OCI-LY1 (cell line): ENCODE measurements around the gene EPN3.

Experiments
- H2AFZ ChIP-seq: fragments of 200-600 bp; sonication (generic), shearing (Covaris generic); 2 replicates; pipeline ENCODE4 v1.6.0; 2014; ENCODE audit warnings: antibody characterized with exemption, mild to moderate bottlenecking, low read length
- H3F3A ChIP-seq: fragments of 200-600 bp; sonication (generic), shearing (Covaris generic); 2 replicates; pipeline ENCODE4 v1.6.0; 2014; ENCODE audit warnings: mild to moderate bottlenecking, antibody characterized with exemption, low read length, moderate library complexity; ENCODE audit not compliant: insufficient read depth
- H3K27ac ChIP-seq: fragments of 200-600 bp; sonication (generic); 2 replicates; pipeline ENCODE4 v1.5.1; 2014; ENCODE audit warnings: low read length, mixed run types, mild to moderate bottlenecking, low read depth; ENCODE audit not compliant: poor library complexity, severe bottlenecking
- H3K27me3 ChIP-seq: fragments of 200-600 bp; sonication (generic); 2 replicates; pipeline ENCODE4 v1.6.0; 2014; ENCODE audit warnings: antibody characterized with exemption, mild to moderate bottlenecking, low read length, moderate library complexity; ENCODE audit not compliant: insufficient read depth
- H3K36me3 ChIP-seq: fragments of 200-600 bp; sonication (generic); 2 replicates; pipeline ENCODE4 v1.6.1; 2014; ENCODE audit warnings: mild to moderate bottlenecking, antibody characterized with exemption, low read length, moderate library complexity, mixed read lengths; ENCODE audit not compliant: insufficient read depth
- H3K4me1 ChIP-seq: fragments of 200-600 bp; sonication (generic); 2 replicates; pipeline ENCODE4 v1.5.1; 2014; ENCODE audit warnings: mild to moderate bottlenecking, low read length, moderate library complexity; ENCODE audit not compliant: insufficient read depth, severe bottlenecking
- H3K4me2 ChIP-seq: fragments of 200-600 bp; sonication (generic), shearing (Covaris generic); 2 replicates; pipeline ENCODE4 v1.6.1; 2014; ENCODE audit warnings: low read length
- H3K4me3 ChIP-seq: fragments of 200-600 bp; sonication (generic); 2 replicates; pipeline ENCODE4 v1.5.1; 2014; ENCODE audit warnings: low read length, low read depth, mild to moderate bottlenecking, mixed read lengths; ENCODE audit not compliant: poor library complexity, severe bottlenecking
- H3K79me2 ChIP-seq: fragments of 200-600 bp; shearing (Covaris generic); 2 replicates; pipeline ENCODE4 v1.6.1; 2016; ENCODE audit warnings: mixed run types, low read length, mixed read lengths; ENCODE audit not compliant: insufficient read depth
- H3K9ac ChIP-seq: fragments of 200-600 bp; sonication (generic), shearing (Covaris generic); 2 replicates; pipeline ENCODE4 v1.6.1; 2014; ENCODE audit warnings: mild to moderate bottlenecking, low read length, mixed read lengths
- H3K9me2 ChIP-seq: fragments of 200-600 bp; sonication (generic), shearing (Covaris generic); 2 replicates; pipeline ENCODE4 v1.6.1; 2014; ENCODE audit warnings: low read depth, mild to moderate bottlenecking, low read length, mixed read lengths
- H3K9me3 ChIP-seq: fragments of 200-600 bp; shearing (Covaris generic); 2 replicates; pipeline ENCODE4 v1.6.1; 2014; ENCODE audit warnings: low read length, mixed read lengths
- H4K20me1 ChIP-seq: fragments of 200-600 bp; sonication (generic), shearing (Covaris generic); 2 replicates; pipeline ENCODE4 v1.6.0; 2016; ENCODE audit warnings: mild to moderate bottlenecking, low read length; ENCODE audit not compliant: insufficient read depth
- CTCF ChIP-seq: fragments of 200-600 bp; sonication (generic), shearing (Covaris generic); IDR thresholded peaks from 2 replicates; pipeline ENCODE4 v1.5.1; 2017; ENCODE audit warnings: mild to moderate bottlenecking, antibody characterized with exemption, low read length, moderate library complexity, mixed read lengths
- EZH2 ChIP-seq: fragments of 200-600 bp; sonication (generic), shearing (Covaris generic); IDR thresholded peaks from 2 replicates; pipeline ENCODE4 v1.8.0; 2017; ENCODE audit warnings: borderline replicate concordance, mixed run types, mild to moderate bottlenecking, antibody characterized with exemption, low read length, moderate library complexity, mixed read lengths

Gene EPN3

GRCh38 chr17:50587571-50587970 lies 55.0 kb downstream of the EPN3 start:
- no peaks in the 10 kb centered on the region for H3F3A ChIP-seq
- no peak overlapping the region for H3K4me2 ChIP-seq
- no peak overlapping the region for H3K9ac ChIP-seq
- no peaks in the 10 kb centered on the region for H3K9me2 ChIP-seq
- H3K27me3 ChIP-seq, result peaks cover 8% of the 10 kb centered on the region
- H2AFZ ChIP-seq, result no peak overlapping the region
- H3K4me1 ChIP-seq, result no peaks in the 10 kb centered on the region
- no peaks in the 10 kb centered on the region for H3K79me2 ChIP-seq
- H3K36me3 ChIP-seq, result no peaks in the 10 kb centered on the region
- H3K27ac ChIP-seq, result no peak overlapping the region
- no peak overlapping the region for H3K4me3 ChIP-seq
- TF ChIP-seq EZH2 (no peak), CTCF (no peak)
- H3K9me3 ChIP-seq, result no peaks in the 10 kb centered on the region
- H4K20me1 ChIP-seq, result no peaks in the 10 kb centered on the region

- Histone ChIP-seq H3K79me2 (no peaks in the 10 kb centered on the region), H4K20me1 (no peaks in the 10 kb centered on the region), H3K4me3 (no peak overlapping the region), H3K9me3 (no peaks in the 10 kb centered on the region), H3K36me3 (no peaks in the 10 kb centered on the region), H3K4me1 (no peaks in the 10 kb centered on the region), H3K27me3 (peaks cover 11% of the 10 kb centered on the region), H2AFZ (no peak overlapping the region), H3K27ac (no peak overlapping the region), H3F3A (no peaks in the 10 kb centered on the region), H3K9me2 (no peaks in the 10 kb centered on the region), H3K9ac (no peak overlapping the region), H3K4me2 (no peak overlapping the region)
- TF ChIP-seq CTCF (no peak), EZH2 (no peak)
These were observed 56.0 kb downstream of the EPN3 start for GRCh38 chr17:50588391-50589049.

- Histone ChIP-seq H3K36me3 (no peaks in the 10 kb centered on the region), H3K4me1 (no peaks in the 10 kb centered on the region), H3F3A (no peaks in the 10 kb centered on the region), H3K4me3 (no peak overlapping the region), H3K9ac (no peak overlapping the region), H3K4me2 (no peak overlapping the region), H4K20me1 (no peaks in the 10 kb centered on the region), H2AFZ (no peak overlapping the region), H3K79me2 (no peaks in the 10 kb centered on the region), H3K9me2 (no peaks in the 10 kb centered on the region), H3K9me3 (no peaks in the 10 kb centered on the region), H3K27ac (no peak overlapping the region), H3K27me3 (peaks cover 11% of the 10 kb centered on the region)
- TF ChIP-seq EZH2, result no peak
- TF ChIP-seq CTCF, result no peak
These were observed 56.7 kb downstream of the EPN3 start for GRCh38 chr17:50589095-50589705.
